ENCODE data around the gene CLOCK.

Gene CLOCK

GRCh38 chr4:55469979-55470378 is 76.7 kb downstream of the CLOCK start:
- DNase-seq: no peak

GRCh38 chr4:55468724-55469123 is 78.0 kb downstream of the CLOCK start:
- no peak for DNase-seq

- DNase-seq: no peak
Measured at GRCh38 chr4:55466001-55466400, 80.7 kb downstream of the CLOCK start.

- no peak for DNase-seq
Measured at GRCh38 chr4:55458611-55459010, 88.1 kb downstream of the CLOCK start.

GRCh38 chr4:55458164-55458563 is 88.5 kb downstream of the CLOCK start:
- DNase-seq: no peak

- DNase-seq: no peak
Measured at GRCh38 chr4:55450566-55450965, 96.1 kb downstream of the CLOCK start.

- DNase-seq: no peak
Measured at GRCh38 chr4:55447831-55448230, 98.9 kb downstream of the CLOCK start.

GRCh38 chr4:55447108-55447708 is 99.5 kb downstream of the CLOCK start:
- no peak for DNase-seq

- no peak for DNase-seq
Measured at GRCh38 chr4:55446578-55446922, 100.2 kb downstream of the CLOCK start.

- no peak for DNase-seq
Measured at GRCh38 chr4:55445921-55446577, 100.7 kb downstream of the CLOCK start.

GRCh38 chr4:55444827-55445226 is 101.9 kb downstream of the CLOCK start:
- no peak for DNase-seq

GRCh38 chr4:55442541-55442940 is 104.2 kb downstream of the CLOCK start:
- no peak for DNase-seq

- no peak for DNase-seq
Measured at GRCh38 chr4:55440786-55441185, 105.9 kb downstream of the CLOCK start.

GRCh38 chr4:55439023-55439422 is 107.7 kb downstream of the CLOCK start:
- DNase-seq: no peak

GRCh38 chr4:55438314-55438713 is 108.4 kb downstream of the CLOCK start:
- DNase-seq: no peak

GRCh38 chr4:55437823-55438222 is 108.9 kb downstream of the CLOCK start:
- no peak for DNase-seq

GRCh38 chr4:55437356-55437796 is 109.3 kb downstream of the CLOCK start:
- no peak for DNase-seq

- DNase-seq: peak; percentile 28
Measured at GRCh38 chr4:55435141-55435841, 111.4 kb downstream of the CLOCK start.

- DNase-seq: no peak
Measured at GRCh38 chr4:55431710-55432336, 114.9 kb downstream of the CLOCK start.

- no peak for DNase-seq
Measured at GRCh38 chr4:55424791-55425190, 121.9 kb downstream of the CLOCK start.

- DNase-seq: no peak
Measured at GRCh38 chr4:55416176-55416575, 130.5 kb downstream of the CLOCK start.

GRCh38 chr4:55411621-55412020 is 135.1 kb downstream of the CLOCK start:
- DNase-seq: no peak

GRCh38 chr4:55410431-55410830 is 136.3 kb downstream of the CLOCK start:
- no peak for DNase-seq

All from stimulated activated CD4-positive, alpha-beta T cell treated with anti-CD3 and anti-CD28 coated beads, Interleukin-15, amount 100 ng/mL, for 24 hours (primary cell).